HPDE6-E6E7 (cell line): Measurements from ENCODE around the gene OSTF1.

Source experiments
- DNase-seq: peaks from one replicate; pipeline ENCODE4 v3.0.0; 2011; ENCODE audit warnings: missing footprints; ENCODE audit errors: extremely low spot score

The OSTF1 gene

DNA sequence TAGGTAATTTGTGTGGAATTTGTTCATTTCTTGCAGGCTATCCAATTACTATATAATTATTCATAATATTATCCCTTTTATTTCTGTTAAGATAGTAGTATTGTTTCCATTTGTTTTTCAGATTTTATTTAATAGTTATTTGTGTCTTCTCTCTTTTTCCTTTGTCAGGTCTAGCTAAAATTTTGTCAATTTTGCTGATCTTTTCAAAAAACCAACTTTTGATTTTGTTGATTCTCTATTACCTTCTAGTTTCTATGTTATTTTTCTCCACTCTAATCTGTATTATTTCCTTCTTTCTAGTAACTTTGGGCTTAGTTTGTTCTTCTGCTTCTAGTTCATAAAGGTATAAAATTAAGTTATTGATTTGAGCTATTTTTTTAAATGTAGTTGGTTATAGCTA is 76.3 kb downstream of the OSTF1 start:
- no peak for DNase-seq

DNA sequence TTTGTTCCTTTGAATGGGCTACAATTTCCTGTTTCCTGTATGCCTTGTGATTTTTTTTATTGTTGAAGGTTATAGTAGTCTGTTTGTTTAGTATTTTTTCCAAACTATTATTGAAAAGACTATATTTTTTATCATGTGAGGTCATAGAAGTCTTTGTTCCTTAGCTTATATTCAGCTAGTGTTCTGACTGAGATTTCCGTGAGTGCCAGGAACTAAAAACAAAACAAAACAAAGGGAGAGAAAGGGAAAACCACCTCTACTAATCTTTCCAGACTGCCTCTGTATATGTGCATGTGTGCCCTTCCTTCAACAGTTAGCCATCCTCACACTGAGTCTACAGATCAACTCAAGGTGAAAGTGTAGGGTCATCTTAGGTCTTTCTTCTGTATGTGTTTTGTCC is 79.0 kb downstream of the OSTF1 start:
- DNase-seq: no peak

DNA sequence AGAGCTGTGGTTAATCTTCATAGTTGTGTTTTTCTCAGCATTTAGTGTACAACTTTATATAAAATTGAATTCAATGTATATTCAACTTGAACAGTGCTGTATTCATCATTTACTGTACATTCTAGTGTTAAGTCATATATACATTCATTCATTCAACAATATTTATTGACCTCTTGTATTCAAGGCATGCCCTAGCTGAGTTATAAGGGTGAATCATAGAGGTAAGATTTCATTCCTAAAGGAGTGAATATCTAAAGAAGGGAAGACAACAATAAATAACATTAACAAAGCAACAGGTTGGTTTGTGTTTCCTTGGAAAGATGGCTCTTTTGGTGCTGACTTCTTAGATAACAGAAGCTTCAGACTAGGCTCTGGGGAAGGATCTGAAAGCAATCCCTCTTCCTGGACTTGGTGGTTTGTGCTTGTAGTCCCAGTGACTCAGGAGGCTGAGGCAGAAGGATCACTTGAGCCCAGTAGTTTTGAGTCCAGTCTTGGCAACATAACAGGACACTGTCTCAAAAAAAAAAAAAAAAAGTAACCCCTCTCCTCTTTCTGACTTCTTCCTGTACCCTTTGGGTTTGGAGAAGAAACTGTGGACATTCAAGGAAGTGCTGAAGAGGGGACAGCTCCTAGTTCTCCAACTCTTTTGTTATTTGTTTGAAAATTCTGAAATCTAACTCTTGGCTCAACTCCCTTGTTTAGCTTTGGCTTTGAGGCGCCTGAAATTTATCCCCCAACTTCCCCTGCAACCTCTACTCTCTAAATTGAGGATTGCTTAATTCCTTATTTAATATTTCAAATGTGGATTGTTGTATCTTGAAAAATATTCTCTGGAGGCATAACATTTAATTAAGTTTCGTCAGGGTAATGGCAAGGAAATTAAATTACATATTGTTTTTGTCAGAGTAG is 80.2 kb downstream of the OSTF1 start:
- DNase-seq: no peak

DNA sequence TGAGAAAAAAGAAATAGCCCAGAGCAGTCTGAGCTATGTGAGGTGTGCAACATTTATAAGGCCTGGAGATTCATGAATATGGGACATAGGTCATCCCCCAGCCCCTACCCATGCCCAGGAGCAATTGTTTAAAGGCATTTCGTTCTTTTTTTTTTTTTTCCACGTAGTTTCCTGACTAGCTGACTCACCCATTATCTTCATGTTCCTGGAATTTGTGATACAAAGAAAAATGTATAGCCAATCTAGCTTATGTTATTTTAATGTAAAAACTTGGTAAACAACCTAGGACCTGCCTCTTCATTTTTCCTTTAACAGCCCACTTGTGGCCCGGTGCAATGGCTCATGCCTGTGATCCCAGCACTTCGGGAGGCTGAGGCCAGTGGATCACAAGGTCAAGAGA is 81.3 kb downstream of the OSTF1 start:
- DNase-seq: no peak

DNA sequence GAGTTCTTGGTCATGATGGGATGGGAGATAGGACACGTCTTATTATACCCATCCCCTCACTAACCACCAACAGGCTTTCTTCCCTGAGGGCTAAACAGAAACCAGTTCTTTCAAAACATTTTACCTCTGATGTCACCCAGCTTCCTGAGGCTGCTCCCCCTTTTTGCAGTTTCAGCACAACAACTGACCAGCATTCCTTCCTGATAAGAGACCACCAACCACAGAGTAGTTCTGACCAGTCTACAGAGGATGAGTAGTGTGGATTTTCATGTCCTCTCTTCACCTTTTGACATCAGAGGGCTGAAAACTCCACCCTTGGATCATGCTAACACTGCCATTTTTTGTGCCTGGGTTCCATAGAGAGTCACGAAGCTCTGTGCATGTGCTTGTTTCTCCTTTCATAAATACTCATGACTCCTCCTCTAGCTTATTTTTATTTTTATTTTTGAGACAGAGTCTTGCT is 82.6 kb downstream of the OSTF1 start:
- no peak for DNase-seq

DNA sequence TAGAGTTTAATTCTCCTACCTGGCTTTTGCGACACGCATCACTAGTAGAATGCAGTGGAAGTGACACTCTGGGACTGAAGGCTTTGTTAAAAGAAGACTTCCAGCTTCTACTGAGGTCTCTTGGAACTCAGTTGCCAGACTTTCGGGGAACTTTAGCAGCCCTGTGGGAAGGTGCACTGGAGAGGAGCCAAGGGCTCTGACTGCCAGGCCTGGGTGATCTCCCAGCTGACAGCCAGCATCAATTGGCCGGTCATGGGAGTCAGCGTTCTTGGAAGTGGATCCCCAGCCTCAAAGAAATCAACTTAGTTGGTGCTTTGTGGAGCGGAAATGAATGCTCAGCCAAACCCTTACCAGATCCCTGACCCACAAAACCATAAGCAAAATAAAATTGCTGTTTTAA is 87.1 kb downstream of the OSTF1 start:
- DNase-seq: no peak

DNA sequence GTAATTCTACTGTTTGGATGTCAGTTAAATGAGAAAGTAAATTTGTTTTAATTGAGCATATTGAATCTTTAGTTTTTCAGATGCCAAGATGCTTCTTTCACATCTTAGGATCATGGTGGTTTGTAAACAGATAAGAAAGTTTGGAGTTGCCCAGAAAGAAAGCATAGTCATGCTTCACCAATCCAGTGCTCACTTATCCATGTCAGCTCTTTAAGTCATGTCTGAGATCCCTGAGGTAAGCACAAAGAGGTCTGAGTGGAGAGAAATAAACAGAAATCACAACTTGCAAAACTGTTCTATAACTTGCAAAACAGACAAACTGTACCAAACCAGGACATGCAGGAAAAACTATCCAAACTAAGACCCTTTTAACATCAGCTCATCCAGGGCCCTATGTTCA is 87.7 kb downstream of the OSTF1 start:
- no peak for DNase-seq

DNA sequence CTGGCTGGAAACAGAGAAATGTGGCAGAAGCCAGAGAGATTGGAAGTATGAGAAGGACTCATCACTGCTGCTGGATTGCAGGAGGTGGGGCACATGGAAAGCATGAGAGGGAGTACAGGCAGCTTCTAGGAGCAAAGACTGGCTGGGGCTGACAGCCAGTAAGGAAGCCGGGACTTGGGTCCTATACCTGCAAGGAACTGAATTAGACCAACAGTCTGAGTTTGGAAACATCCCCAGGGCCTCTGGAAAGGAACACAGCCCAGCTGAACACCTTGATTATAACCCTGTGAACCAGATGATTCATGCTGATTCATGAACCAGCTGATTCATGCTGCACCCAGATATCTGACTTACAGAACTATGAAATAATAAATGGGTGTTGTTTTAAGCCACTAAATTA is 93.4 kb downstream of the OSTF1 start:
- DNase-seq: peak; percentile 84

DNA sequence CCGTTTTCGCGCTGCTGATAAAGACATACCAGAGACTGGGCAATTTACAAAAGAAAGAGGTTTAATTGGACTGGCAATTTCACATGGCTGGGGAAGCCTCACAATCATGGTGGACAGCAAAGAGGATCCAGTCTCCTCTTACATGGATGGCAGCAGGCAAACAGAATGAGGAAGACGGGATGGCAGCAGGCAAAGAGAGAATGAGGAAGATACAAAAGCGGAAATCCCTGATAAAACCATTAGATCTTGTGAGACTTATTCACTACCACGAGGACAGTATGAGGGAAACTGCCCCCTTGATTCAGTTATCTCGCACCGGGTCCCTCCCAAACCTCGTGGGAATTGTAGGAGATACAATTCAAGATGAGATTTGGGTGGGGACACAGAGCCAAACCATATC is 95.0 kb downstream of the OSTF1 start:
- DNase-seq: no peak

DNA sequence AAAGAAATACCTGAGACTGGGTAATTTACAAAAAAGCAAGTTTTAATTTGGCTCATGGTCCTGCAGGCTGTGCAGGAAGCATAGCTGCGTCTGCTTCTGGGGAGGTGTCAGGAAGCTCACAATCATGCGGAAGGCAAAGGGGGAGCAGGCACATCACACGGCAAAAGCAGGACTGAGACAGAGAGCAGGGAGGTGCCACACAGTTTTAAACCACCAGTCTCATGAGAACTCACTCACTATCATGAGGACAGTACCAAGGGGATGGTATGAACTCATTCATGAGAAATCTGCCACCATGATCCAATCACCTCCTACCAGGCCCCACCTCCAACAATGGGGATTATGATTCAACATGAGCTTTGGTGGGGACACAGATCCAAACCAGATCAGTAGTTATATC is 96.2 kb downstream of the OSTF1 start:
- no peak for DNase-seq

DNA sequence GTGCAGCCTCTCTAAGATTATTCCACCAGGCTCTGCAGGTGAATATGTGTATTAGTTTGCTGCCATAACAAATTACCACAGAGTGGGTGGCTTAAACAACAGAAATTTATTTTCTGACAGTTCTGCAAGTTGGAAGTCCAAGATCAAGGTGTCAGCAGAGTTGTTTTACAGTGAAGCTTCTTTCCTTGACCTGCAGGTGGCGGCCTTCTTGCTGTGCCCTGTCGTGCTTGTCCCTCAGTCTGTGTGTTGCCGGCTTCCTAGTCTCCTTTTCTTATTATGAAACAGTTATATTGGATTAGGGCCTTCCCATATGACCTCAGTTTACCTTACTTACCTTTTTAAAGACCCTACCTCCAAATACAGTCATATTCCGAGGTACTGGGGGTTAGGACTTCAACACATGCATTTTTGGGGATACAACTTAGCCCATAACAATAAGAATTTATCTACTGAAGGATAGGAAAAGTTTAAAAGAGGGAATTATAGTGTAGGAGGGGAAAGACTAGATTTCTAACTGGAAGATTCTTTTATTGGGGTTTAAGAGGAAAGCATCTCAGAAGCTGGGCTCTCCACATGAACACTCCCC is 97.4 kb downstream of the OSTF1 start:
- DNase-seq: no peak

DNA sequence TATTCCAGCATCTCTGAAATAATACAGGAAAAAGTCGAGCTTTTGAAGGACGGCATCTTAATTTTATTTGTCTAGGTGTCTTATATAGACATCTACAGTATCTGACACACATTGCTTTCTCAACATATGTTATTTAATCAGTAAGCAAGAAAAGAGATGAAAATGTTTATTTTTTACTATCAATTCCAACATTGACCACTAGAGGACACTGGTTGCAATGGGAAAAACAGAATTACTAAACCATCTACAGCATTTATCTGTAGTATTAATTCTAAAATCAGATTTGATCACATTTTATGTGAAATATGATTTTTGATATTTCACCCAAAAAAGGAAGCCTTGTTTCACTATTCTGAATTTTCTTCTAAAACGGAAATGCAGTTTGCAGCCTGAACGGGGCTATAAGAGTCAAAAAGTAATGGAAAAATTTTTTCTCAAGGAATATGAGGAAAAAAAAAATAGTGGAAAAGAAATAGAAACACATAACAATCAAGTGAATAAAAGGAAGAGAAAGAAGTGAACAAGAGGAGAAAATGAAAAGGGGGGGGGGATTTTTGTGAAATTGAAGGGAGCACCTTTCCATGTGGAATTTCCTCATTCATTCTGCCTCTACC is 98.6 kb downstream of the OSTF1 start:
- no peak for DNase-seq

DNA sequence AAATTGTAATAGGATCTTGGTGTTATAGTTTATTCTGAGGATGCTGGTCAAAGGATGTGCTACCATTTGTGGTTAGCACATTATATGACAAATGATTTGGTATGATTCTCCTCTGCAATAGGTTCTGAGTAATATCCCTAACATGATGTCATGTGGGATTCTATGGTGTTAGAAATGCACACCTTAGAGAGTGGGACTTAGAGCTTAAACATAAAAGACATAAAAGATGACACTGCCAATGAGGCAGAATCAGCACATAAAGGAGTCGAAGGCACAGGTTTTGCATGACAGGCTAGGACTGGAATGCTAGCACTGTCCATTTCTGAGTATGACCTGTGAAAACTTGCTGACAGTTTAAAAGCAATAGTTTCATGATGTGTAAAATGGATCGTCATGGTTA is 100.4 kb downstream of the OSTF1 start:
- no peak for DNase-seq

DNA sequence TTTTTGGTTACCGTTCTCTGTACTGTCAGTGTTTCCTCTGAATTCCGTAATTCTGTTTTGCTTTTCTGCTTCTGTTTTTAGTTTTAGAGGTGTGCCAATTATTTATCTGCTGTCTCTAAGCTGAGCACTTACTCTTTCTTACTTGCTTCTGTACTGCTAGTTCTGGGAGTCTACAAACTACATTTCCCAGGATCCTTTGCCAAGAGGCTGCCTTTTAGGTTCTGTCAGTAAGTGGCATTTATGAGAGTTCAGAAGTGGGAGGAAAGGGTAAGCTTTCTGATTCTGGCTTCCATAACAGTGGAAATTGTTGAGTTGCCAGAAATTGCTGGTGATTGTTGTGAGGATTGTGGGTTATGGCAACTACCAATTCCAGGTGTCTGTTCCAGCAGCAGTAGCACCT is 102.4 kb downstream of the OSTF1 start:
- DNase-seq: no peak
